H9 (cell line): ENCODE measurements around the gene SUMF1. TPM values are rescaled to one million over a fixed set of nuclear protein-coding genes. Genes with fewer than 3 reads are reported as not detected.
A peak's percentile ranks its signal among the peaks of the same experiment; 100 is the strongest.

Source experiments
- DNase-seq: peaks from one replicate; pipeline ENCODE4 v3.0.0-alpha.2; 2017
- H2AFZ ChIP-seq: one replicate; pipeline ENCODE4 v1.6.1; 2013; ENCODE audit warnings: mild to moderate bottlenecking, low read length, control low read depth, moderate library complexity
- H2AK5ac ChIP-seq: 2 replicates; pipeline ENCODE4 v1.6.1; 2013; ENCODE audit warnings: low read length, control low read depth, mixed read lengths; ENCODE audit not compliant: insufficient read length
- H2BK120ac ChIP-seq: one replicate; pipeline ENCODE4 v1.6.1; 2013; ENCODE audit warnings: low read depth, mild to moderate bottlenecking, low read length, control low read depth, inconsistent platforms; ENCODE audit not compliant: poor library complexity, severe bottlenecking
- H2BK12ac ChIP-seq: 2 replicates; pipeline ENCODE4 v1.6.1; 2013; ENCODE audit warnings: low read length, control low read depth, mixed read lengths, low read depth; ENCODE audit not compliant: insufficient read length
- H2BK15ac ChIP-seq: 2 replicates; pipeline ENCODE4 v1.6.1; 2013; ENCODE audit warnings: low read depth, low read length, control low read depth
- H2BK20ac ChIP-seq: one replicate; pipeline ENCODE4 v1.6.1; 2013; ENCODE audit warnings: low read depth, mild to moderate bottlenecking, low read length, control low read depth, inconsistent platforms; ENCODE audit not compliant: poor library complexity, severe bottlenecking
- H2BK5ac ChIP-seq: 2 replicates; pipeline ENCODE4 v1.6.1; 2013; ENCODE audit warnings: low read length, control low read depth, mixed read lengths; ENCODE audit not compliant: insufficient read length
- H3K14ac ChIP-seq: 2 replicates; pipeline ENCODE4 v1.6.1; 2013; ENCODE audit warnings: low read length, control low read depth; ENCODE audit not compliant: insufficient read depth
- H3K18ac ChIP-seq: 2 replicates; pipeline ENCODE4 v1.6.1; 2013; ENCODE audit warnings: low read depth, mild to moderate bottlenecking, mixed read lengths, low read length, control low read depth; ENCODE audit not compliant: insufficient read length
- H3K23ac ChIP-seq: 2 replicates; pipeline ENCODE4 v1.6.1; 2013; ENCODE audit warnings: low read length, control low read depth, mixed read lengths, low read depth; ENCODE audit not compliant: insufficient read length
- H3K23me2 ChIP-seq: 2 replicates; pipeline ENCODE4 v1.6.1; 2013; ENCODE audit warnings: low read depth, mild to moderate bottlenecking, mixed read lengths, low read length, control low read depth; ENCODE audit not compliant: insufficient read length, poor library complexity, severe bottlenecking
- H3K27ac ChIP-seq: 2 replicates; pipeline ENCODE4 v1.5.1; 2013; ENCODE audit warnings: low read length, control low read depth, mixed read lengths, low read depth; ENCODE audit not compliant: insufficient read length
- H3K27me3 ChIP-seq: 2 replicates; pipeline ENCODE4 v1.6.1; 2013; ENCODE audit warnings: low read length, control low read depth, inconsistent platforms; ENCODE audit not compliant: insufficient read depth
- H3K4ac ChIP-seq: 2 replicates; pipeline ENCODE4 v1.6.1; 2013; ENCODE audit warnings: low read depth, mild to moderate bottlenecking, control low read depth, inconsistent platforms, low read length, moderate library complexity
- H3K4me1 ChIP-seq: 2 replicates; pipeline ENCODE4 v1.6.1; 2013; ENCODE audit warnings: low read length, control low read depth, inconsistent platforms; ENCODE audit not compliant: insufficient read depth
- H3K4me2 ChIP-seq: 2 replicates; pipeline ENCODE4 v1.6.1; 2013; ENCODE audit warnings: low read length, control low read depth, mixed read lengths; ENCODE audit not compliant: insufficient read length, insufficient read depth
- H3K56ac ChIP-seq: 2 replicates; pipeline ENCODE4 v1.6.1; 2013; ENCODE audit warnings: low read depth, mild to moderate bottlenecking, mixed read lengths, low read length, control low read depth; ENCODE audit not compliant: insufficient read length
- H3K79me1 ChIP-seq: 2 replicates; pipeline ENCODE4 v1.6.1; 2013; ENCODE audit warnings: low read depth, mild to moderate bottlenecking, moderate library complexity, low read length, control low read depth, inconsistent platforms; ENCODE audit not compliant: insufficient read depth, poor library complexity, severe bottlenecking
- H3K79me2 ChIP-seq: 2 replicates; pipeline ENCODE4 v1.6.1; 2013; ENCODE audit warnings: low read length, control low read depth, inconsistent platforms; ENCODE audit not compliant: insufficient read depth
- H3K9ac ChIP-seq: 2 replicates; pipeline ENCODE4 v1.6.1; 2013; ENCODE audit warnings: low read length, control low read depth, mixed read lengths; ENCODE audit not compliant: insufficient read length; ENCODE audit errors: extremely low read depth
- H3K9me3 ChIP-seq: one replicate; pipeline ENCODE4 v1.6.1; 2013; ENCODE audit warnings: low read depth, low read length, inconsistent platforms; ENCODE audit not compliant: control insufficient read depth
- H3T11ph ChIP-seq: one replicate; pipeline ENCODE4 v1.6.1; 2013; ENCODE audit warnings: mild to moderate bottlenecking, low read length, control low read depth, inconsistent platforms
- H4K20me1 ChIP-seq: one replicate; pipeline ENCODE4 v1.6.1; 2013; ENCODE audit not compliant: control insufficient read depth, insufficient read length, insufficient read depth
- H4K5ac ChIP-seq: 2 replicates; pipeline ENCODE4 v1.6.1; 2013; ENCODE audit warnings: low read depth, mild to moderate bottlenecking, mixed read lengths, low read length, control low read depth; ENCODE audit not compliant: insufficient read length
- H4K8ac ChIP-seq: replicated peaks from 2 replicates; pipeline ENCODE4 v1.6.1; 2013; ENCODE audit warnings: low read length, control low read depth, mixed read lengths, low read depth; ENCODE audit not compliant: insufficient read length
- H4K91ac ChIP-seq: 2 replicates; pipeline ENCODE4 v1.6.1; 2013; ENCODE audit warnings: low read depth, mild to moderate bottlenecking, moderate library complexity, mixed read lengths, low read length, control low read depth; ENCODE audit not compliant: insufficient read length
- H3K27ac Mint-ChIP-seq, 3 experiments: 2 replicates in 2 of 3; 3 replicates in 1 of 3; pipeline ENCODE4 v1.8.0; 2020 to 2021; ENCODE audit warnings: mixed read lengths in 3 of 3, mild to moderate bottlenecking in 1 of 3, moderate library complexity in 1 of 3
- H3K27me3 Mint-ChIP-seq: 2 replicates; pipeline ENCODE4 v1.8.0; 2021; ENCODE audit warnings: low read depth, mild to moderate bottlenecking, moderate library complexity, mixed read lengths
- H3K36me3 Mint-ChIP-seq, 3 experiments: 2 replicates in 2 of 3; 3 replicates in 1 of 3; pipeline ENCODE4 v1.8.0; 2020 to 2021; ENCODE audit warnings: low read depth in 3 of 3, mixed read lengths in 3 of 3; ENCODE audit not compliant: insufficient read depth in 1 of 3
- H3K4me1 Mint-ChIP-seq, 2 experiments: 2 replicates each; pipeline ENCODE4 v1.8.0; 2020; ENCODE audit warnings: mixed read lengths in 2 of 2
- H3K4me3 Mint-ChIP-seq, 2 experiments: 2 replicates in 1 of 2; 3 replicates in 1 of 2; pipeline ENCODE4 v1.8.0; 2020 to 2021; ENCODE audit warnings: mild to moderate bottlenecking in 2 of 2, mixed read lengths in 2 of 2, moderate library complexity in 1 of 2
- H3K9me3 Mint-ChIP-seq, 2 experiments: 2 replicates in 1 of 2; 3 replicates in 1 of 2; pipeline ENCODE4 v1.8.0; 2020; ENCODE audit warnings: mild to moderate bottlenecking in 2 of 2, mixed read lengths in 2 of 2, moderate library complexity in 1 of 2
- CTCF ChIP-seq: fragments of 200-600 bp; sonication (generic); conservative IDR thresholded peaks from 3 replicates; pipeline ENCODE4 v1.8.0; 2021; ENCODE audit warnings: antibody characterized with exemption, mild to moderate bottlenecking
- WGBS: extraction: QIAGEN DNeasy Blood & Tissue Kit; methylation state at CpG from one replicate; pipeline ENCODE4 v1.1.7; 2013; ENCODE audit warnings: missing lambda C conversion rate, low lambda C conversion rate, mixed read lengths; ENCODE audit not compliant: insufficient read length; ENCODE audit errors: extremely low coverage; 5-methylcytosine and 5-hydroxymethylcytosine counted together
- total RNA-seq: library from RNA; stranded (reverse); gene quantifications from 2 replicates; pipeline ENCODE4 v1.2.1, GENCODE V29; 2021

SUMF1 gene
- total RNA-seq, 1 experiment from 2014 or later, result 9.5 TPM

GRCh38 chr3:4375911-4376310 lies 91.2 kb downstream of the SUMF1 start:
- no peak for TF ChIP-seq CTCF
- H3K27ac ChIP-seq, result no peak overlapping the region
- H2AFZ ChIP-seq, result no peak overlapping the region
- no peak overlapping the region for H3T11ph ChIP-seq
- no peak overlapping the region for H3K4me3 Mint-ChIP-seq
- no peak overlapping the region for H2AK5ac ChIP-seq
- H2BK15ac ChIP-seq, result no peak overlapping the region
- H2BK12ac ChIP-seq, result no peak overlapping the region
- H3K4ac ChIP-seq, result no peak overlapping the region
- H4K8ac ChIP-seq, result no peak overlapping the region
- H2BK120ac ChIP-seq, result no peak overlapping the region
- H3K79me2 ChIP-seq, result no peaks in the 10 kb centered on the region
- H3K9me3 ChIP-seq, result no peaks in the 10 kb centered on the region
- peaks cover 0 to 3% of the 10 kb centered on the region in 2 experiments; a peak in 1 of 5 replicates for H3K9me3 Mint-ChIP-seq
- H3K27me3 Mint-ChIP-seq, result peaks cover 2% of the 10 kb centered on the region
- H3K56ac ChIP-seq, result no peak overlapping the region
- no peak for DNase-seq
- H3K4me2 ChIP-seq, result no peak overlapping the region
- no peak overlapping the region for H4K5ac ChIP-seq
- H3K9ac ChIP-seq, result no peak overlapping the region
- H2BK5ac ChIP-seq, result no peak overlapping the region
- H3K18ac ChIP-seq, result no peak overlapping the region
- H3K27me3 ChIP-seq, result no peaks in the 10 kb centered on the region
- no peak overlapping the region for H4K91ac ChIP-seq
- H3K4me1 ChIP-seq, result peaks cover 3% of the 10 kb centered on the region; the same call in 1 of the 2 replicates
- H3K79me1 ChIP-seq, result no peaks in the 10 kb centered on the region
- no peak overlapping the region for H3K14ac ChIP-seq
- H3K23me2 ChIP-seq, result no peaks in the 10 kb centered on the region
- peak overlapping the region in 1 of 3 experiments; percentile 7; a peak in 1 of 7 replicates for H3K27ac Mint-ChIP-seq
- no peak overlapping the region for H2BK20ac ChIP-seq
- peaks cover 8 to 10% of the 10 kb centered on the region in 2 experiments for H3K4me1 Mint-ChIP-seq
- H3K36me3 Mint-ChIP-seq, result peaks cover 3 to 9% (median 6%) of the 10 kb centered on the region in 3 experiments; a peak in 5 of 7 replicates
- no peaks in the 10 kb centered on the region for H4K20me1 ChIP-seq
- H3K23ac ChIP-seq, result no peak overlapping the region
- WGBS, result no CpG with 5 or more reads among the region's 2 CpGs
